PC-9 (cell line): ENCODE measurements around the gene UVRAG.

Experiments
- CTCF ChIP-seq: fragments of 200-600 bp; sonication (generic); conservative IDR thresholded peaks from 2 replicates; pipeline ENCODE4 v1.6.1; 2017; ENCODE audit warnings: mixed run types, antibody characterized with exemption, mild to moderate bottlenecking, moderate library complexity
- EZH2 ChIP-seq: fragments of 200-600 bp; sonication (generic); IDR thresholded peaks from 2 replicates; pipeline ENCODE4 v1.8.0; 2017; ENCODE audit warnings: antibody characterized with exemption, low read depth

- no peak for TF ChIP-seq EZH2
- TF ChIP-seq CTCF = no peak
These were observed 690 bp upstream of the UVRAG start for GRCh38 chr11:75814363-75814676.
